22Rv1 (cell line): ENCODE data around the gene RTN4RL1.

ENCODE experiments used
- ZFX ChIP-seq: fragments of 450-650 bp; IDR thresholded peaks from 2 replicates; pipeline ENCODE4 v1.6.1; 2017; ENCODE audit warnings: antibody characterized with exemption, borderline replicate concordance
- TF ChIP-seq, protein P1 (sequence below): fragments of 450-650 bp; IDR thresholded peaks from 2 replicates; pipeline ENCODE4 v1.5.1; 2017; ENCODE audit warnings: mild to moderate bottlenecking

DNA sequence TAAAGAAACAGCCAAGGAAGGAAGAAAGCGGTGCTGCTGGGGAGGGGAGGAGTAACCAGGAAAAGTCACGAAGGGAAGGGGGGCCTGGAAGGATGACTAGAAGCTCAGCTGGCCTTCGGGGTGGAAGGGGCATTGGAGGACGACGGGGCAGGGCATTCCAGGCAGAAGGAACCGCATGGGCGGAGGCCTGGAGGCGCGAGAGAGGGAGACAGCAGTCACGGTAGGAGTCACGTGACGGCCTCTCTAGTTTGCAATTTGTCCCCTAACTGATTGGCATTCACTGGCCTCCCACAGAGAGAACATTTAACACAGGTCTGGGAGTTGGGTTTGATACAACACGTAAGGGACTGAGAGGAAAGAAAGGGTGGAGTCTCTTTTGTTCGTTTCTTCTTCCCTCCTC, 63.9 kb downstream of the RTN4RL1 start:
- TF ChIP-seq, protein P1, sequence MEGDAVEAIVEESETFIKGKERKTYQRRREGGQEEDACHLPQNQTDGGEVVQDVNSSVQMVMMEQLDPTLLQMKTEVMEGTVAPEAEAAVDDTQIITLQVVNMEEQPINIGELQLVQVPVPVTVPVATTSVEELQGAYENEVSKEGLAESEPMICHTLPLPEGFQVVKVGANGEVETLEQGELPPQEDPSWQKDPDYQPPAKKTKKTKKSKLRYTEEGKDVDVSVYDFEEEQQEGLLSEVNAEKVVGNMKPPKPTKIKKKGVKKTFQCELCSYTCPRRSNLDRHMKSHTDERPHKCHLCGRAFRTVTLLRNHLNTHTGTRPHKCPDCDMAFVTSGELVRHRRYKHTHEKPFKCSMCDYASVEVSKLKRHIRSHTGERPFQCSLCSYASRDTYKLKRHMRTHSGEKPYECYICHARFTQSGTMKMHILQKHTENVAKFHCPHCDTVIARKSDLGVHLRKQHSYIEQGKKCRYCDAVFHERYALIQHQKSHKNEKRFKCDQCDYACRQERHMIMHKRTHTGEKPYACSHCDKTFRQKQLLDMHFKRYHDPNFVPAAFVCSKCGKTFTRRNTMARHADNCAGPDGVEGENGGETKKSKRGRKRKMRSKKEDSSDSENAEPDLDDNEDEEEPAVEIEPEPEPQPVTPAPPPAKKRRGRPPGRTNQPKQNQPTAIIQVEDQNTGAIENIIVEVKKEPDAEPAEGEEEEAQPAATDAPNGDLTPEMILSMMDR = no peak
- no peak for TF ChIP-seq ZFX
